Nephron progenitor cell (in vitro differentiated cells): ENCODE data around the gene WDR83.

Experiments
- DNase-seq: peaks from one replicate; pipeline ENCODE4 v3.0.0; 2021
- H3K27ac Mint-ChIP-seq: 2 replicates; pipeline ENCODE4 v1.8.0; 2021; ENCODE audit warnings: mild to moderate bottlenecking, moderate library complexity, mixed read lengths
- H3K27me3 Mint-ChIP-seq: 2 replicates; pipeline ENCODE4 v1.8.0; 2021; ENCODE audit warnings: mild to moderate bottlenecking, low read depth, mixed read lengths; ENCODE audit not compliant: poor library complexity
- H3K36me3 Mint-ChIP-seq: 2 replicates; pipeline ENCODE4 v1.8.0; 2021; ENCODE audit warnings: low read depth, mixed read lengths
- H3K4me1 Mint-ChIP-seq: 2 replicates; pipeline ENCODE4 v1.8.0; 2021; ENCODE audit warnings: mixed read lengths
- H3K4me3 Mint-ChIP-seq: 2 replicates; pipeline ENCODE4 v1.8.0; 2021; ENCODE audit warnings: mild to moderate bottlenecking, moderate library complexity, mixed read lengths
- H3K9me3 Mint-ChIP-seq: 2 replicates; pipeline ENCODE4 v1.8.0; 2021; ENCODE audit warnings: mild to moderate bottlenecking, moderate library complexity, mixed read lengths
- TF ChIP-seq, protein P1 (sequence below): fragments of 200-600 bp; sonication (generic); IDR thresholded peaks from 2 replicates; pipeline ENCODE4 v1.5.0; 2021; ENCODE audit warnings: antibody characterized with exemption

WDR83 gene

DNA sequence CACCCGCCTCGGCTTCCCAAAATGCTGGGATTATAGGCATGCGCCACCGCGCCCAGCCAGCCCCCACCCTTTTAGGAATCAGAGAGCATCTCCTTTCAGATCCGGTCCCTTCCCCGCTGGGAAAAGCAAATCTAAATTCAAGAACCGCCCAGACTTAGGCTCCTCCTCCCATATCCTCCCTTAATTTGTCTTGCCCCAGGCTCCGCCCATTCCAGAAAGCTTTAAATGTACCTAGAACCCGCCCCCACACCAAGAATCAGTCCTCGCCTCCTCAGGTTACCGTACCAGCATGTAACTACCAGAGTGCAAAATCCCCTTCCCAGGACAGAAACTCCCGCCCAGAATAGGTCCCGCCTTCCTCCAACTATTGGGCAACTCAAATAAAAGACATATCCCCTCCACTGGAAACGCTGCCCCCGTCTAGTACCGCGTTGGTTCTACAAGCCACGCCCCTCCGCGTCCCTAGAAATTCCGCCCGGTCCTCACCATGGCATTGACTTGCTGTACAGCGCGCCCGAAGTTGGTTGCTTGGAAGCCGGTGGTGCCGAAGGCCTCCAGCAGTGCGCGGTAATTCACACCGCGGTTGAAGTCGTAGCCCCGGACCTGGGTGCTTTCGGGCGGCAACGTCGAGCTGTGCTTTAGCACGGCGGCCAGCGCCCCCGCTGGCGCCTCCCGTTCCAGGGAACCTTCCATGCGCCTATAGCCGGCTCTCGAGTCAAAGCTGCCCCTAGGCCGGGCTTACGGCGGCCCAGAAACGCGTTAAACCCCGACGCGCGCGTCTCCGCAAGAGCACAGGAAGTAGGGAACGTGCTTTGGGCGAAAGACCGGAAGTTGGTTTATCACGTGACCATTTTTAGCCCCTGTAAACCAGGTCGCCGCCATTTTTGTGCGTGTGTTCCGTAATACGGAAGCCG lies 14.7 kb downstream of the WDR83 start, which contains the start of gene DHPS:
TSS of gene DHPS (minus strand) at position 807 of the 914 bp plus-strand sequence. CDS start at position 693, 114 bp downstream.
- DNase-seq = peak; percentile 88
- Mint-ChIP-seq H3K36me3 (peaks cover 29% of the 10 kb centered on the region), H3K27me3 (no peaks in the 10 kb centered on the region), H3K9me3 (no peaks in the 10 kb centered on the region), H3K27ac (peak within 1 kb of the TSS; percentile 95), H3K4me3 (peak within 1 kb of the TSS; percentile 92), H3K4me1 (peaks cover 12% of the 10 kb centered on the region)
- TF ChIP-seq, protein P1, sequence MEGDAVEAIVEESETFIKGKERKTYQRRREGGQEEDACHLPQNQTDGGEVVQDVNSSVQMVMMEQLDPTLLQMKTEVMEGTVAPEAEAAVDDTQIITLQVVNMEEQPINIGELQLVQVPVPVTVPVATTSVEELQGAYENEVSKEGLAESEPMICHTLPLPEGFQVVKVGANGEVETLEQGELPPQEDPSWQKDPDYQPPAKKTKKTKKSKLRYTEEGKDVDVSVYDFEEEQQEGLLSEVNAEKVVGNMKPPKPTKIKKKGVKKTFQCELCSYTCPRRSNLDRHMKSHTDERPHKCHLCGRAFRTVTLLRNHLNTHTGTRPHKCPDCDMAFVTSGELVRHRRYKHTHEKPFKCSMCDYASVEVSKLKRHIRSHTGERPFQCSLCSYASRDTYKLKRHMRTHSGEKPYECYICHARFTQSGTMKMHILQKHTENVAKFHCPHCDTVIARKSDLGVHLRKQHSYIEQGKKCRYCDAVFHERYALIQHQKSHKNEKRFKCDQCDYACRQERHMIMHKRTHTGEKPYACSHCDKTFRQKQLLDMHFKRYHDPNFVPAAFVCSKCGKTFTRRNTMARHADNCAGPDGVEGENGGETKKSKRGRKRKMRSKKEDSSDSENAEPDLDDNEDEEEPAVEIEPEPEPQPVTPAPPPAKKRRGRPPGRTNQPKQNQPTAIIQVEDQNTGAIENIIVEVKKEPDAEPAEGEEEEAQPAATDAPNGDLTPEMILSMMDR = no peak

DNA sequence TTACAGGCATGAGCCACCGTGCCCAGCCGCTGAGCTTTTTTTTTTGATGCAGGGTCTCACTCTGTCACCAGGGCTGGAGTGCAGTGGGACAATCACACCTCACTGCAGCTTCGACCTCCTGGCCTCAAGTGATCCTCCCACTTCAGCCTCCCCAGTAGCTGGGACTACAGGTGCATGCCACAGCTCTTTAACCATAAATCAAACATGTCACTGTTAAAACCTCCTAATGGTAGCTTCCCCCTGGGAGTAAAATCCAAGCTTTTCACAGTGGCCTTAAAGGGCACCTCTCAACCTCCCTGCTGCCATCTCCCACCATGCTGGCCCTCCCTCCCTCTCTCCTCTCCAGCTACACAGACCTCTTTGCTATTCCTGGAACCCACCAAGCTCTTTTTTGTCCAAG lies 19.2 kb downstream of the WDR83 start:
- Mint-ChIP-seq H3K4me1 (peaks cover 16% of the 10 kb centered on the region), H3K27ac (peak overlapping the region; percentile 22), H3K36me3 (peaks cover 8% of the 10 kb centered on the region), H3K27me3 (no peaks in the 10 kb centered on the region), H3K9me3 (no peaks in the 10 kb centered on the region), H3K4me3 (no peak overlapping the region)
- TF ChIP-seq, protein P1 = no peak
- DNase-seq = no peak

DNA sequence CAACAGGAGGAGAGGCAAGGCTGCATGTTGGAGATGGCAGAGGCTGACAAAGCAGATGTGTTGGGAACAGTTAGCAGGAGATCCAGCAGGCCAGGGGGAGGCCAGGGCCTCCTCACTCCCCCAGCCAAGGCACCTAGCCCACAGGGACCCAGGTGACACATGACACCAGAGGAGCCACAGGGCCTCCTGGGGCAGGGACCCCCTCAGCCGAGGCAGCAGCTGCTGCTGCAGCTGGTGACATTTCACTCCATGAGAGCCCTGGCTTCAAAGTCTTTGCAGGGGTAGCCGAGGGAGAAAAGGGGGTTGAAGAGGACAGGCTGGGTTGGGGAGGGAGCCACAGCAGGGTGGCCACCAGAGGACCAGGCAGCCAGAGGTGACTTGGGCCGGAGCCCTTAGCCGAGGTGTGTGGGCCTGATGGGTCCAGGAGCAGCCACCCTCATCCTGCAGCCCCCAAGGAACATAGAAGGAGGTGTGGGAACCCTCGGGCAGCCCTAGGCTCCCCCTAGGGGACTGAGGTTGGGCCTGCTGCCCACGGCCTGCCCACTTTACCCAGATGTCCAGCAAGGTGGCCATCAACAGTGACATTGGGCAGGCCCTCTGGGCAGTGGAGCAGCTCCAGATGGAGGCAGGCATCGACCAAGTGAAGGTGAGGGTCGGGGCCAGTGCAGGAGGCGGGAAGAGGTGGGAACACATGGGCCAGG lies 21.0 kb downstream of the WDR83 start, which contains the start of gene GNG14:
TSS of gene GNG14 (plus strand) at position 503 of the 701 bp plus-strand sequence. CDS start at position 554, 51 bp downstream.
- Mint-ChIP-seq H3K9me3 (no peaks in the 10 kb centered on the region), H3K4me3 (no peak within 1 kb of the TSS), H3K27me3 (peaks cover 3% of the 10 kb centered on the region), H3K4me1 (peaks cover 10% of the 10 kb centered on the region), H3K36me3 (peaks cover 4% of the 10 kb centered on the region), H3K27ac (no peak within 1 kb of the TSS)
- DNase-seq = no peak
- TF ChIP-seq, protein P1 = no peak

DNA sequence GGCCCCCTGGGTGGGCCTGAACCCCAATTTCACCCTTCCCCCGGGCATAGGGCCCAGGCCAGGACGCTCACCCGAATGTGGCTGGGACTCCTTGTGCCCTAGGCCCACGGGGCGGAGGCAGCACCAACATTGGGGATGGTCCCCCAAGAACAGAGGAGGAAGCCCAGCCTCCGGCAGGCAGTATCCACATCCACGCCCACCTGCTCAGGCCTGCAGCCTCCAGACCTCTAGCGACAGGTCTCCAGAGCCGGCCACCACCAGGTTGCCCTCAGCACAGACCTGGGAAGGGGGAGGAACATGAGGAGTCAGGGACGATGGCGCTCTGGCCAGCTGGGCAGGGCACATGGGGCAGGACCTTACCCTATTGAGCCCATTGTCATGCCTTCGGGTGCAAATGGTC lies 22.4 kb downstream of the WDR83 start:
- Mint-ChIP-seq H3K36me3 (peaks cover 1% of the 10 kb centered on the region), H3K27me3 (peaks cover 3% of the 10 kb centered on the region), H3K4me3 (no peak overlapping the region), H3K4me1 (peaks cover 10% of the 10 kb centered on the region), H3K9me3 (no peaks in the 10 kb centered on the region), H3K27ac (no peak overlapping the region)
- TF ChIP-seq, protein P1 = no peak
- DNase-seq = no peak

DNA sequence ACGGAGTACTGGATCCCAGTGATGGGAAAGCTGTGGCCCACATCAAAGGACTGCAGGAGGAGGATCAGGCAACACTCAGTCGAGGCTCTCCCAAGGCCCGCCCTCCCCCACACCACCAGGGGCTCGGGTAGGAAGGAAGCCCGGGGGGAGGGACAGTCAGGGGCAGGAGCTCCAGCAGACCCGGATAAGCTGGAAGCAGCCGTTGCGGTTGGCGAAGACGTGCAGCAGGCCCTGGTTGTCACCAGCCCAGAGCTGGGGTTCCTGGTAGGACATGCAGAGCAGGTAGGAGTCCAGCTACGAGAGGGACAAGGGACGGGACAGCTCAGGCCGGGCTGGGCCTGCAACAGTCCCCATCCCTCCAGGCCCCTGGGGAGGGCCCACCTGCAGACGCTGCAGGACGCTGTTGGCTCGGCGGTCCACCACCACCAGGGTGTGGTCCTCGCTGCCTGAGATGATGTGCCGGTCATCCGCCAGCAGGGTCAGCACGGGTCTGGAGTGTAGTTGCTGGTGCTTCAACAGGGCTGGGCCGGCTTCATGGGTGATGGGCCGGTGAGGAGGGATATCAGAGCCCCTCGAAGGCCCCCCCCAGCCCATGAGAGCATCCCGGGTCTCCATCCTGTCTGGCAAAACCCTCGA lies 23.1 kb downstream of the WDR83 start:
- no peak for DNase-seq
- Mint-ChIP-seq H3K9me3 (no peaks in the 10 kb centered on the region), H3K36me3 (no peaks in the 10 kb centered on the region), H3K27ac (no peak overlapping the region), H3K4me3 (no peak overlapping the region), H3K4me1 (peaks cover 10% of the 10 kb centered on the region), H3K27me3 (peaks cover 3% of the 10 kb centered on the region)
- TF ChIP-seq, protein P1 = no peak
